Liver (tissue), 9 donors: Measurements from ENCODE around the gene COLEC11. TPM values are rescaled to one million over a fixed set of nuclear protein-coding genes. Genes with fewer than 3 reads are reported as not detected.

ENCODE experiments used
- DNase-seq: peaks from one replicate; pipeline ENCODE4 v3.0.0-alpha.2; 2017; ENCODE audit warnings: low spot score
- H3K27ac ChIP-seq, 2 donors: one replicate each; pipeline ENCODE4 v1.7.0; 2013; ENCODE audit warnings: inconsistent platforms in 2 of 2, low read length in 2 of 2, control low read depth in 1 of 2, low read depth in 1 of 2, mild to moderate bottlenecking in 1 of 2
- H3K27me3 ChIP-seq, 4 donors: one replicate each; pipeline versions ENCODE4 v1.6.1 to v1.7.0; 2013; ENCODE audit warnings: low read length in 3 of 4, inconsistent platforms in 1 of 4, mild to moderate bottlenecking in 1 of 4, moderate library complexity in 1 of 4; ENCODE audit not compliant: control insufficient read depth in 4 of 4, insufficient read depth in 4 of 4
- H3K36me3 ChIP-seq, 4 donors: one replicate each; pipeline versions ENCODE4 v1.6.1 to v1.7.0; 2013; ENCODE audit warnings: low read length in 3 of 4, mild to moderate bottlenecking in 3 of 4, low read depth in 1 of 4, moderate library complexity in 1 of 4; ENCODE audit not compliant: control insufficient read depth in 4 of 4, insufficient read depth in 3 of 4
- H3K4me1 ChIP-seq, 4 donors: one replicate each; pipeline versions ENCODE4 v1.6.1 to v1.7.0; 2013; ENCODE audit warnings: low read length in 3 of 4, mild to moderate bottlenecking in 3 of 4, moderate library complexity in 1 of 4; ENCODE audit not compliant: control insufficient read depth in 4 of 4, insufficient read depth in 4 of 4
- H3K4me3 ChIP-seq, 3 donors: one replicate each; pipeline versions ENCODE4 v1.6.1 to v1.7.0; 2013; ENCODE audit warnings: low read length in 3 of 3, control low read depth in 1 of 3, low read depth in 1 of 3, mild to moderate bottlenecking in 1 of 3
- H3K9ac ChIP-seq, 2 donors: one replicate each; pipeline ENCODE4 v1.7.0; 2013; ENCODE audit warnings: low read length in 2 of 2, mild to moderate bottlenecking in 2 of 2, moderate library complexity in 2 of 2, control low read depth in 1 of 2, low read depth in 1 of 2
- H3K9me3 ChIP-seq, 4 donors: one replicate each; pipeline versions ENCODE4 v1.6.1 to v1.7.0; 2013; ENCODE audit warnings: low read length in 3 of 4; ENCODE audit not compliant: control insufficient read depth in 4 of 4
- EGR1 ChIP-seq, 2 donors: IDR thresholded peaks; 2 replicates each; pipeline ENCODE4 v1.6.1; 2016 to 2018; ENCODE audit warnings: antibody characterized with exemption in 2 of 2, low read depth in 2 of 2
- FOXA1 ChIP-seq: IDR thresholded peaks from 2 replicates; pipeline ENCODE4 v1.6.1; 2016; ENCODE audit warnings: antibody characterized with exemption
- FOXA2 ChIP-seq: IDR thresholded peaks from 2 replicates; pipeline ENCODE4 v1.6.1; 2016; ENCODE audit warnings: antibody characterized with exemption
- GABPA ChIP-seq, 2 donors: IDR thresholded peaks in 1 of 2; conservative IDR thresholded peaks in 1 of 2; 2 replicates each; pipeline ENCODE4 v1.6.1; 2016; ENCODE audit warnings: antibody characterized with exemption in 2 of 2, mild to moderate bottlenecking in 1 of 2, moderate library complexity in 1 of 2
- HNF4A ChIP-seq, 2 donors: conservative IDR thresholded peaks; 2 replicates each; pipeline ENCODE4 v1.6.1; 2016; ENCODE audit warnings: antibody characterized with exemption in 2 of 2, mild to moderate bottlenecking in 2 of 2
- HNF4G ChIP-seq: IDR thresholded peaks from 2 replicates; pipeline ENCODE4 v1.6.1; 2016; ENCODE audit warnings: antibody characterized with exemption
- JUND ChIP-seq, 2 donors: IDR thresholded peaks; 2 replicates each; pipeline ENCODE4 v1.6.1; 2016; ENCODE audit warnings: antibody characterized with exemption in 2 of 2
- NR2F2 ChIP-seq: IDR thresholded peaks from 2 replicates; pipeline ENCODE4 v1.6.1; 2016; ENCODE audit warnings: antibody characterized with exemption
- RAD21 ChIP-seq, 2 donors: IDR thresholded peaks; 2 replicates each; pipeline ENCODE4 v1.6.1; 2016; ENCODE audit warnings: antibody characterized with exemption in 2 of 2, mild to moderate bottlenecking in 2 of 2
- RXRA ChIP-seq, 2 donors: IDR thresholded peaks; 2 replicates each; pipeline ENCODE4 v1.6.1; 2017 to 2018; ENCODE audit warnings: antibody characterized with exemption in 2 of 2, mild to moderate bottlenecking in 1 of 2
- SP1 ChIP-seq: IDR thresholded peaks from 2 replicates; pipeline ENCODE4 v1.6.1; 2018; ENCODE audit warnings: antibody characterized with exemption, mild to moderate bottlenecking
- TAF1 ChIP-seq: conservative IDR thresholded peaks from 2 replicates; pipeline ENCODE4 v1.6.1; 2016; ENCODE audit warnings: antibody characterized with exemption, mild to moderate bottlenecking
- YY1 ChIP-seq: IDR thresholded peaks from 2 replicates; pipeline ENCODE4 v1.6.1; 2016; ENCODE audit warnings: antibody characterized with exemption, mild to moderate bottlenecking
- ZBTB33 ChIP-seq: IDR thresholded peaks from 2 replicates; pipeline ENCODE4 v1.6.1; 2016; ENCODE audit warnings: antibody characterized with exemption
- WGBS: extraction: QIAGEN DNeasy Blood & Tissue Kit; methylation state at CpG from one replicate; pipeline ENCODE4 v1.1.7; 2013; 5-methylcytosine and 5-hydroxymethylcytosine counted together
- polyA plus RNA-seq, 2 donors: library from polyadenylated mRNA; stranded (reverse) in 1 of 2; unstranded in 1 of 2; fragments of 200-250 nt in 1 of 2; fragments of >200 nt in 1 of 2; fragmentation: Nextera tagmentation in 1 of 2; extraction: Ambion mirVana in 1 of 2; gene quantifications; one replicate each; pipeline versions ENCODE4 v1.2.1 to v1.2.3, GENCODE V29; 2013 to 2015
- total RNA-seq, 2 donors: library from RNA; depleted of rRNA; stranded (reverse); fragments of >200 nt; gene quantifications; one replicate each; pipeline ENCODE4 v1.2.3, GENCODE V29; 2014
- TF ChIP-seq, protein P1 (sequence below): IDR thresholded peaks from 2 replicates; pipeline ENCODE4 v1.6.1; 2016; ENCODE audit warnings: antibody characterized with exemption
- TF ChIP-seq, protein P2 (sequence below): fragments of 150-350 bp; IDR thresholded peaks from 2 replicates; pipeline ENCODE4 v1.5.1; 2017; ENCODE audit warnings: improper control_type of control experiment, low read depth, low read length; ENCODE audit not compliant: missing input control
- TF ChIP-seq, protein P3 (sequence below): IDR thresholded peaks from 2 replicates; pipeline ENCODE4 v1.6.1; 2016; ENCODE audit warnings: antibody characterized with exemption
- TF ChIP-seq, protein P4 (sequence below): IDR thresholded peaks from 2 replicates; pipeline ENCODE4 v1.6.1; 2016; ENCODE audit warnings: antibody characterized with exemption, mild to moderate bottlenecking
- donor health status: healthy.
- donor health status: healthy.
- donor health status: healthy.
- donor health status: healthy.
- donor health status: healthy.

The COLEC11 gene
- total and polyA plus RNA-seq, 4 donors, result 31.0 to 100 (median 70.9) TPM

GRCh38 chr2:3586220-3586619, 8.7 kb upstream of the COLEC11 start:
- 70% methylated on average over 16 of the region's 16 CpGs for WGBS
- DNase-seq, result no peak
- Histone ChIP-seq H3K36me3 (peaks cover 5 to 11% (median 9%) of the 10 kb centered on the region in 4 donors), H3K4me1 (peaks cover 14 to 26% (median 21%) of the 10 kb centered on the region in 4 donors), H3K4me3 (no peak overlapping the region), H3K9me3 (no peaks in the 10 kb centered on the region), H3K27me3 (no peaks in the 10 kb centered on the region), H3K27ac (peak overlapping the region; percentile 79 to 87), H3K9ac (no peak overlapping the region)
- TF ChIP-seq GABPA (IDR thresholded peaks at IDR 0.05 in 1 of 2, conservative IDR thresholded peaks at IDR 0.05 in 1 of 2) (no peak), NR2F2 (no peak), SP1 (no peak), TAF1 (no peak), FOXA2 (no peak), HNF4G (no peak), RXRA (IDR thresholded peaks at IDR 0.05) (no peak), RAD21 (IDR thresholded peaks at IDR 0.05) (no peak), YY1 (no peak), FOXA1 (no peak), HNF4A (conservative IDR thresholded peaks at IDR 0.05) (no peak)
- TF ChIP-seq, protein P1, sequence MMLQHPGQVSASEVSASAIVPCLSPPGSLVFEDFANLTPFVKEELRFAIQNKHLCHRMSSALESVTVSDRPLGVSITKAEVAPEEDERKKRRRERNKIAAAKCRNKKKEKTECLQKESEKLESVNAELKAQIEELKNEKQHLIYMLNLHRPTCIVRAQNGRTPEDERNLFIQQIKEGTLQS, result no peak
- TF ChIP-seq, protein P2, sequence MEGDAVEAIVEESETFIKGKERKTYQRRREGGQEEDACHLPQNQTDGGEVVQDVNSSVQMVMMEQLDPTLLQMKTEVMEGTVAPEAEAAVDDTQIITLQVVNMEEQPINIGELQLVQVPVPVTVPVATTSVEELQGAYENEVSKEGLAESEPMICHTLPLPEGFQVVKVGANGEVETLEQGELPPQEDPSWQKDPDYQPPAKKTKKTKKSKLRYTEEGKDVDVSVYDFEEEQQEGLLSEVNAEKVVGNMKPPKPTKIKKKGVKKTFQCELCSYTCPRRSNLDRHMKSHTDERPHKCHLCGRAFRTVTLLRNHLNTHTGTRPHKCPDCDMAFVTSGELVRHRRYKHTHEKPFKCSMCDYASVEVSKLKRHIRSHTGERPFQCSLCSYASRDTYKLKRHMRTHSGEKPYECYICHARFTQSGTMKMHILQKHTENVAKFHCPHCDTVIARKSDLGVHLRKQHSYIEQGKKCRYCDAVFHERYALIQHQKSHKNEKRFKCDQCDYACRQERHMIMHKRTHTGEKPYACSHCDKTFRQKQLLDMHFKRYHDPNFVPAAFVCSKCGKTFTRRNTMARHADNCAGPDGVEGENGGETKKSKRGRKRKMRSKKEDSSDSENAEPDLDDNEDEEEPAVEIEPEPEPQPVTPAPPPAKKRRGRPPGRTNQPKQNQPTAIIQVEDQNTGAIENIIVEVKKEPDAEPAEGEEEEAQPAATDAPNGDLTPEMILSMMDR, result no peak
- TF ChIP-seq, protein P3, sequence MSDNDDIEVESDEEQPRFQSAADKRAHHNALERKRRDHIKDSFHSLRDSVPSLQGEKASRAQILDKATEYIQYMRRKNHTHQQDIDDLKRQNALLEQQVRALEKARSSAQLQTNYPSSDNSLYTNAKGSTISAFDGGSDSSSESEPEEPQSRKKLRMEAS, result no peak

- peaks cover 0 to 4% (median 3%) of the 10 kb centered on the region in 4 donors for H3K36me3 ChIP-seq
- no peaks in the 10 kb centered on the region for H3K27me3 ChIP-seq
- no peak overlapping the region for H3K9ac ChIP-seq
- no peak for TF ChIP-seq HNF4A (conservative IDR thresholded peaks at IDR 0.05)
- TF ChIP-seq SP1, result no peak
- TF ChIP-seq ZBTB33, result no peak
- no peak for TF ChIP-seq HNF4G
- no peak for TF ChIP-seq NR2F2
- TF ChIP-seq FOXA1, result no peak
- no peak for TF ChIP-seq YY1
- peaks cover 14 to 26% (median 21%) of the 10 kb centered on the region in 4 donors for H3K4me1 ChIP-seq
- DNase-seq, result no peak
- WGBS, result 79% methylated on average over 5 of the region's 5 CpGs
- peak overlapping the region; percentile 49 to 87 for H3K27ac ChIP-seq
- no peak overlapping the region for H3K4me3 ChIP-seq
- H3K9me3 ChIP-seq, result no peaks in the 10 kb centered on the region
Measured at GRCh38 chr2:3587021-3587420, 7.9 kb upstream of the COLEC11 start.

- Histone ChIP-seq H3K4me3 (no peak overlapping the region), H3K9me3 (no peaks in the 10 kb centered on the region), H3K27ac (peak overlapping the region; percentile 49 to 87), H3K27me3 (no peaks in the 10 kb centered on the region), H3K36me3 (peaks cover 0 to 4% (median 2%) of the 10 kb centered on the region in 4 donors), H3K4me1 (peaks cover 14 to 26% (median 21%) of the 10 kb centered on the region in 4 donors), H3K9ac (no peak overlapping the region)
- 52% methylated on average over 6 of the region's 6 CpGs for WGBS
- DNase-seq, result no peak
- TF ChIP-seq HNF4G, result no peak
- TF ChIP-seq FOXA1, result no peak
- peak in 1 of 2 donors; percentile 9 for TF ChIP-seq EGR1 (IDR thresholded peaks at IDR 0.05; ENCODE audit: low read depth in 2 of 2)
- TF ChIP-seq, protein P4, sequence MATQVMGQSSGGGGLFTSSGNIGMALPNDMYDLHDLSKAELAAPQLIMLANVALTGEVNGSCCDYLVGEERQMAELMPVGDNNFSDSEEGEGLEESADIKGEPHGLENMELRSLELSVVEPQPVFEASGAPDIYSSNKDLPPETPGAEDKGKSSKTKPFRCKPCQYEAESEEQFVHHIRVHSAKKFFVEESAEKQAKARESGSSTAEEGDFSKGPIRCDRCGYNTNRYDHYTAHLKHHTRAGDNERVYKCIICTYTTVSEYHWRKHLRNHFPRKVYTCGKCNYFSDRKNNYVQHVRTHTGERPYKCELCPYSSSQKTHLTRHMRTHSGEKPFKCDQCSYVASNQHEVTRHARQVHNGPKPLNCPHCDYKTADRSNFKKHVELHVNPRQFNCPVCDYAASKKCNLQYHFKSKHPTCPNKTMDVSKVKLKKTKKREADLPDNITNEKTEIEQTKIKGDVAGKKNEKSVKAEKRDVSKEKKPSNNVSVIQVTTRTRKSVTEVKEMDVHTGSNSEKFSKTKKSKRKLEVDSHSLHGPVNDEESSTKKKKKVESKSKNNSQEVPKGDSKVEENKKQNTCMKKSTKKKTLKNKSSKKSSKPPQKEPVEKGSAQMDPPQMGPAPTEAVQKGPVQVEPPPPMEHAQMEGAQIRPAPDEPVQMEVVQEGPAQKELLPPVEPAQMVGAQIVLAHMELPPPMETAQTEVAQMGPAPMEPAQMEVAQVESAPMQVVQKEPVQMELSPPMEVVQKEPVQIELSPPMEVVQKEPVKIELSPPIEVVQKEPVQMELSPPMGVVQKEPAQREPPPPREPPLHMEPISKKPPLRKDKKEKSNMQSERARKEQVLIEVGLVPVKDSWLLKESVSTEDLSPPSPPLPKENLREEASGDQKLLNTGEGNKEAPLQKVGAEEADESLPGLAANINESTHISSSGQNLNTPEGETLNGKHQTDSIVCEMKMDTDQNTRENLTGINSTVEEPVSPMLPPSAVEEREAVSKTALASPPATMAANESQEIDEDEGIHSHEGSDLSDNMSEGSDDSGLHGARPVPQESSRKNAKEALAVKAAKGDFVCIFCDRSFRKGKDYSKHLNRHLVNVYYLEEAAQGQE, result no peak
- TF ChIP-seq FOXA2, result peak; percentile 24
- TF ChIP-seq, protein P1, result no peak
- TF ChIP-seq YY1, result peak; percentile 40
- no peak for TF ChIP-seq SP1
- peak in 1 of 2 donors; percentile 37 for TF ChIP-seq HNF4A (conservative IDR thresholded peaks at IDR 0.05)
- TF ChIP-seq RAD21 (IDR thresholded peaks at IDR 0.05), result no peak
- no peak for TF ChIP-seq GABPA (IDR thresholded peaks at IDR 0.05 in 1 of 2, conservative IDR thresholded peaks at IDR 0.05 in 1 of 2)
- TF ChIP-seq JUND (IDR thresholded peaks at IDR 0.05), result peak in 1 of 2 donors; percentile 61
- peak in 1 of 2 donors; percentile 39 for TF ChIP-seq RXRA (IDR thresholded peaks at IDR 0.05)
- TF ChIP-seq NR2F2, result no peak
- no peak for TF ChIP-seq TAF1
Measured at GRCh38 chr2:3587432-3587831, 7.5 kb upstream of the COLEC11 start.
